ENCODE measurements around the gene ANKRD16.

ANKRD16 gene

DNA sequence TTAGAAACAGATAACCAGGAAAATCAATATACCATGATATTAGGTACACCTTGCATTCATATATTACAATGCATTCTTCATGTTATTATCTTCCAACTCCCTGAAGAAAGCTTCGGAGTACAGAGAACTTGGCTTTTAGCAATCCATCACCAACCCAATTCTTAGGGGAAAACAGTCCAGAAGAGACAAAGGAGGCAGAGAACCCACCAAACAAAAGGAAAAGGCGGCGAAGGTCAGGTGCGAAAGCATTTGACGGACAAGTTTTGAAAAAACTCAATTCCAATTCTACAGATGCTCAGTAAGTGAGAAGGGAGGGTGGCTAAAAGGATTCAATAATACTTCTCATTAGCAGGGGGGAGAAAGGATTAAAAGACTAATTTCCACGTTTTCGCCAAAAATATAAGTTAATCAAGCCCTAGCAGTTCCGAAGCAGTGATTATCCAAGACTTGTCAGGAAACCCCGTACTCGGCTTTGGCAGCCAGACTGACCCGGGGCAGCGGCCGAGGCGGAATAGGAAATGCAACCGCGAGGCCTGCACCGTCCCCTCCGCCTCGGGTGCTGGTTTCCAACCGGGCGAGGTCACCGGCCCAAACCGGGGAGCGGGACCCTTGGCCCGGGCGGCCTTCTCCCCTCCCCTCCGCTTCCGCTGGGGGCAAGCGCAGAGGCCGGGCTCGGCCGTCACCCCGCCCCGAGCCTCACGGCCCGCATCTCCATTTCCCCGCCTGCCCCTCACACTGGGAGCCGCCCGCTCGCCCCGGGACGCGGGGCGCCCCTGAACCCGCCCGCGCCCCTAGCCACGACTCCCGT lies 77.2 kb downstream of the ANKRD16 start:
- DNase-seq (ENCODE audit: low read depth in 1 of 2, low spot score in 1 of 2), result peak; percentile 10 to 19

All from stimulated activated CD4-positive, alpha-beta T cell treated with anti-CD3 and anti-CD28 coated beads, Interleukin-15, amount 100 ng/mL, for 1 hour (primary cell).